ENCODE results near the gene ADAMTS9.

The ADAMTS9 gene

GRCh38 chr3:64659617-64659978, 28.2 kb downstream of the ADAMTS9 start:
- Histone ChIP-seq H4K20me1 (ENCODE audit: insufficient read depth, low read length) (no peaks in the 10 kb centered on the region), H3K4me2 (ENCODE audit: low read length) (no peak overlapping the region), H3K27me3 (ENCODE audit: low read depth, low read length) (no peaks in the 10 kb centered on the region), H3K9me3 (ENCODE audit: insufficient read depth, low read length) (no peaks in the 10 kb centered on the region), H3K79me2 (ENCODE audit: low read length) (no peaks in the 10 kb centered on the region), H3K4me3 (ENCODE audit: low read length) (no peak overlapping the region), H3K36me3 (replicated peaks; ENCODE audit: low read depth, low read length) (no peaks in the 10 kb centered on the region), H2AFZ (ENCODE audit: low read depth, low read length) (no peak overlapping the region), H3K4me1 (ENCODE audit: low read length) (peaks cover 7% of the 10 kb centered on the region; the same call in 1 of the 2 replicates), H3K9ac (ENCODE audit: low read length) (no peak overlapping the region), H3K27ac (ENCODE audit: low read length) (no peak overlapping the region)
- TF ChIP-seq EZH2phosphoT487 (IDR thresholded peaks at IDR 0.05; ENCODE audit: low read depth) = no peak
- no peak for TF ChIP-seq CTCF (IDR thresholded peaks at IDR 0.05; ENCODE audit: low read depth, low read length)

GRCh38 chr3:64658001-64658400, 29.8 kb downstream of the ADAMTS9 start:
- TF ChIP-seq EZH2phosphoT487 (IDR thresholded peaks at IDR 0.05; ENCODE audit: low read depth) (no peak), CTCF (IDR thresholded peaks at IDR 0.05; ENCODE audit: low read depth, low read length) (no peak)
- no peaks in the 10 kb centered on the region for H3K79me2 ChIP-seq (ENCODE audit: low read length)
- no peaks in the 10 kb centered on the region for H3K27me3 ChIP-seq (ENCODE audit: low read depth, low read length)
- H4K20me1 ChIP-seq (ENCODE audit: insufficient read depth, low read length) = no peaks in the 10 kb centered on the region
- H3K4me1 ChIP-seq (ENCODE audit: low read length) = peaks cover 7% of the 10 kb centered on the region; the same call in 1 of the 2 replicates
- H3K4me2 ChIP-seq (ENCODE audit: low read length) = no peak overlapping the region
- no peak overlapping the region for H3K4me3 ChIP-seq (ENCODE audit: low read length)
- no peak overlapping the region for H3K9ac ChIP-seq (ENCODE audit: low read length)
- H3K27ac ChIP-seq (ENCODE audit: low read length) = no peak overlapping the region
- H3K9me3 ChIP-seq (ENCODE audit: insufficient read depth, low read length) = no peaks in the 10 kb centered on the region
- H3K36me3 ChIP-seq (replicated peaks; ENCODE audit: low read depth, low read length) = no peaks in the 10 kb centered on the region
- no peak overlapping the region for H2AFZ ChIP-seq (ENCODE audit: low read depth, low read length)

GRCh38 chr3:64656544-64656943, 31.3 kb downstream of the ADAMTS9 start:
- no peak overlapping the region for H3K9ac ChIP-seq (ENCODE audit: low read length)

GRCh38 chr3:64655160-64655559, 32.6 kb downstream of the ADAMTS9 start:
- H2AFZ ChIP-seq (ENCODE audit: low read depth, low read length) = no peak overlapping the region
- no peak overlapping the region for H3K4me3 ChIP-seq (ENCODE audit: low read length)
- TF ChIP-seq EZH2phosphoT487 (IDR thresholded peaks at IDR 0.05; ENCODE audit: low read depth) (no peak), CTCF (IDR thresholded peaks at IDR 0.05; ENCODE audit: low read depth, low read length) (no peak)
- H3K36me3 ChIP-seq (replicated peaks; ENCODE audit: low read depth, low read length) = no peaks in the 10 kb centered on the region
- H3K4me1 ChIP-seq (ENCODE audit: low read length) = peaks cover 7% of the 10 kb centered on the region; the same call in 1 of the 2 replicates
- no peak overlapping the region for H3K4me2 ChIP-seq (ENCODE audit: low read length)
- no peaks in the 10 kb centered on the region for H3K27me3 ChIP-seq (ENCODE audit: low read depth, low read length)
- no peak overlapping the region for H3K9ac ChIP-seq (ENCODE audit: low read length)
- H4K20me1 ChIP-seq (ENCODE audit: insufficient read depth, low read length) = no peaks in the 10 kb centered on the region
- no peak overlapping the region for H3K27ac ChIP-seq (ENCODE audit: low read length)
- H3K79me2 ChIP-seq (ENCODE audit: low read length) = no peaks in the 10 kb centered on the region
- H3K9me3 ChIP-seq (ENCODE audit: insufficient read depth, low read length) = no peaks in the 10 kb centered on the region

More at GRCh38 chr3:64656544-64656943, 31.3 kb downstream of the ADAMTS9 start:
- no peaks in the 10 kb centered on the region for H3K9me3 ChIP-seq (ENCODE audit: insufficient read depth, low read length)
- H3K27me3 ChIP-seq (ENCODE audit: low read depth, low read length) = no peaks in the 10 kb centered on the region
- peaks cover 7% of the 10 kb centered on the region; the same call in 1 of the 2 replicates for H3K4me1 ChIP-seq (ENCODE audit: low read length)
- H3K79me2 ChIP-seq (ENCODE audit: low read length) = no peaks in the 10 kb centered on the region
- no peak overlapping the region for H3K27ac ChIP-seq (ENCODE audit: low read length)
- no peak overlapping the region for H3K4me3 ChIP-seq (ENCODE audit: low read length)
- no peaks in the 10 kb centered on the region for H3K36me3 ChIP-seq (replicated peaks; ENCODE audit: low read depth, low read length)
- H4K20me1 ChIP-seq (ENCODE audit: insufficient read depth, low read length) = no peaks in the 10 kb centered on the region
- H2AFZ ChIP-seq (ENCODE audit: low read depth, low read length) = no peak overlapping the region
- no peak for TF ChIP-seq EZH2phosphoT487 (IDR thresholded peaks at IDR 0.05; ENCODE audit: low read depth)
- peak overlapping the region; percentile 27; the same call in 1 of the 2 replicates for H3K4me2 ChIP-seq (ENCODE audit: low read length)

All from OCI-LY3 (cell line).